HG03460 (cell line): Measurements from ENCODE around the gene RNU6-7.

Experiments
- ATAC-seq: cut with Tn5 transposase; IDR thresholded peaks from one replicate; pipeline ENCODE4 v1.9.1; 2021; ENCODE audit not compliant: unreplicated experiment

RNU6-7 gene

DNA sequence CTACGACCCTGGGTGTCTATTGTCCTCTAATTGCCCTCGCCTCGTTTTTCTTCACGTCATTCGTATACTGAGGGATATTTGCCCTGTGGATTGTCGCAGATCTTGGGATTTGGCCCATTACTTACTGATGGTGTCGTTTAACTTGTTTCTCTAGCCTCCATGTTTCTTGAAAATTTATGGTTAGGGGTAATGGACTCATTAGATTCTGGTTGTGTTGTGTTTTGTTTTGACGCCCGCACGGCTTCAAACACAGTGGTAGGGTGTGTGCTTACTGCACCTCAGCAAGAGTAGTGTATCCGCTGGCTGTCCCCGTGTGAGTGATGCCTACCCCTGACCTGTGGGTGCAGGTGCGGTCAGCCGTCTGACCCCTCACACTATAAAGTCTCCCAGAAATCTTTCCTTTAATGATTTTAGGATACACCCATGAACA, 2.1 kb downstream of the RNU6-7 start:
- ATAC-seq: no peak

DNA sequence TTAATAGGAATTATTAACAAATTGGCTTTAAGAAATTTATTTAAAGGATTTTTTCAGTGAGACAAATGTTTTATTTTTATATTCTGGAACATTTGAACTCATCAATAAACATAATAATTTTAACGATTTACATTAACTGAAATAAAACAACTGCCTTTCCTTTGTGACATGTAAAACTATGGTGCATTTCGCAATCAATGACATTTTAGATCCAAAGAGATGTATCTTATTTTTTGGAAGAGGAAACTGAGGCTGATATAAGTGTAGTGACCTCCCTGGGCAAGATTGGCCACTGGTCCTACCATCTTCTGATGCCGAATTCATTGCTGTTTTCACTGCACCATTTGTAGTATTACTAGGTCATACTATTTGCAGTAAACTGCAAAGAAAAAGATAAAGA, 3.7 kb downstream of the RNU6-7 start:
- ATAC-seq: no peak

- ATAC-seq: no peak
Observed at GRCh38 chr14:32205984-32206383, 4.1 kb downstream of the RNU6-7 start.

DNA sequence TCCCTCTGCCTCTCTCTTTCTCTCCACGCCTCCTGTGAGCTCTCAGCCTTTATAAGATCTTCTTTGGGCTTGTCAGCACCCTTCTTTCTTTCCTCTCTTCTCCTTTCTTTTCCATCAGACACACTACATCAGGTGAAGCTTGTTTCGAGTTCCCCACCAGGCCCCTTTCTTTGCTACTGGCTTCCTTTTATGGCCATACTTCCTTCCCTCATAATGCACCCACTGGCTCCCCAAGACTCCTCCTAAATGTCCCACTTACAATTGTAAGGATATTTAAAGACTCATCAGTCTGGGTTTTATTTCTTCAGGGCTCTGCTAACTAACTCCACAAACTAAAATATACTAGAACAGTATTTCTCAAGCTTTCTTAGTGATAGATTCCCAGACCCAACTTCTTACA, 4.7 kb downstream of the RNU6-7 start:
- ATAC-seq: no peak

- ATAC-seq: no peak
Observed at GRCh38 chr14:32208490-32208889, 6.6 kb downstream of the RNU6-7 start.

- no peak for ATAC-seq
Observed at GRCh38 chr14:32209471-32209870, 7.6 kb downstream of the RNU6-7 start.

DNA sequence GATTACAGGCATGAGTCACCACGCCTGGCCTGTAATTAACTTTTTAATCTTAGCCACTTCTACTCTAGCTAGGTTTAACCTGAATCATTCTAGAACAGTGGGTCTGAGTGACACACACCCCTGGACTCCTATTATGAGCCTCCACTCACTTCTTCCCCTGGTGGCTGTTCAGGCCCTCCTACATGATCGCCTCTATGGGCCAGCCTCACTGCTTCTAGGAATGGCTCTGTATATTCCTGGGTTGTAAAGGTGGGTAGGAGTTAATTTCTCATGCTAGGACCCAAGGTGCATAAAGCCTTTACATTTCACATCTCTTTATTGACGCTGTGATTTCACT, 9.2 kb downstream of the RNU6-7 start:
- ATAC-seq: no peak

- no peak for ATAC-seq
Observed at GRCh38 chr14:32212833-32213232, 11.0 kb downstream of the RNU6-7 start.

DNA sequence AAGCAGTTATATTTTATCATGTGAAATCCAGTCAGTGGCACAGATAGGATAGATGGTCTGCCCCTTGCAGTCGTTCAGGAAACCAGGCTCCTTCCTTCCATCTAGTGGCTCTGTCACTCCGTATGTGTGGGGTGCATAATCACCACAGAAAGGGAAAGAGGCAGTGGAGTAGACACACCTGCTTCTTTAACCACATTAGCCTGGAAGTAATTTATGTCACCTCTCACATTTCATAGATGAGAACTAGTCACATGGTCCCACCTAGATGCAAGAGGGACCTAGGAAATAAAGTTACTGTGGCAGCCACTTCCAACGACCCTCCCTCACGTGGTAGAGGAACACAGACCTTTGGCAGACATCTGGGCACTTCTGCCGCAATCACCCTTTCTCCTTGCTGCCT, 15.5 kb downstream of the RNU6-7 start:
- ATAC-seq: no peak

DNA sequence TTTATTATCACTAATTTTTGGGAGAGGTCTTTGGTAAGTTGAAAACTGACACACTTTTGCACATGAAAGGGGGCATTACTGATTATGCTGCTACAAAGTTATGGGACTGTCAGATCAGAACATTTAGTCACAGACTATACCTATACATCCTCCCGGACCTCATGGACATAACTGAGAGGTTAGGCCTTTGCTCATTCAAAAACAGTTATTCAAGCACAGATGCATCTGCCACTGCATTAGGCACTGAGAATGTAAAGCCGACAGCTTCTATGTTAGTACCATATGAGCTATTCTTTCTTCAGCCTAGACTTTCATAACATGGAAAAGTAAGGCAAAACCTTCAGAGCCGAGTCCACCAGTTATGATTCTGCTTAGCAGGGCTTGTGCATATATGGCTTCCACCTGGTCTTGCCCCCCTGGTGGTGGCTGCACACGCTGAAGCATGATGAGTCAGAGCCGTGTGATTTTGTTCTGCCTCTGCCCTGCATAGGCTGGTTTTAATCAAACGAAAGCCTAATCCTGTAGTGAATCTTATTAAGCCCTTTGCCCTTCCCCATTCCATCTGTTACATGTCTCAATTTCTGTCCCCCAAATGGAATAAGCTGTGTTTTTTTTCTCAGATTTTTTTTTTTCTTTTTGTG, 23.0 kb downstream of the RNU6-7 start:
- ATAC-seq: no peak

DNA sequence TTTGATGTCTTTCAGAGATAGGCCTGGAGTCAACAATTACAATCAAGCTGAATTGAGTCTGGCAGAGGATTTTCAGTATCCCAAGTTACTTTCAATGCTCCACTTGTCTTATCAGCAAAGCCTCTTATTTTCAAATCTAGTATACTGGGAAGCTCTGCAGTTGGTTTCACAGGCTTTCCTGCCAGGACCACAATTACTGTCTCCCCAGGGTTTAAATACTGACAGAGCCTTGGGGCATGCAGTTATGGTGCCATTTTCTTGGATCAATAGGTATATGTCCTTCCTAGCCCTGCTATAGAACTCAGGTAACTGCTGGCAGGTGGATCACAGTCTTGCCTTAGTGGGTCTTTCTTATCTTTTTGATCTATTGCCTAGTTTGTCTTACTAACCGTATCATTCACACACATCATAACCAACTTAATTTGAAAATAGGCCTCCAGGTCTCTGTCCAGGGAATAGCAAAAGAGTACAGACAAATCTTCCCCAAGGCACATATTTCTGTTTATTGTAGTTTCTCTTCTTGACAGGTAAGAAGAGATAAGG, 23.6 kb downstream of the RNU6-7 start:
- ATAC-seq: no peak

- ATAC-seq: no peak
Observed at GRCh38 chr14:32226056-32226455, 24.2 kb downstream of the RNU6-7 start.

GRCh38 chr14:32230181-32230580, 28.3 kb downstream of the RNU6-7 start:
- no peak for ATAC-seq

DNA sequence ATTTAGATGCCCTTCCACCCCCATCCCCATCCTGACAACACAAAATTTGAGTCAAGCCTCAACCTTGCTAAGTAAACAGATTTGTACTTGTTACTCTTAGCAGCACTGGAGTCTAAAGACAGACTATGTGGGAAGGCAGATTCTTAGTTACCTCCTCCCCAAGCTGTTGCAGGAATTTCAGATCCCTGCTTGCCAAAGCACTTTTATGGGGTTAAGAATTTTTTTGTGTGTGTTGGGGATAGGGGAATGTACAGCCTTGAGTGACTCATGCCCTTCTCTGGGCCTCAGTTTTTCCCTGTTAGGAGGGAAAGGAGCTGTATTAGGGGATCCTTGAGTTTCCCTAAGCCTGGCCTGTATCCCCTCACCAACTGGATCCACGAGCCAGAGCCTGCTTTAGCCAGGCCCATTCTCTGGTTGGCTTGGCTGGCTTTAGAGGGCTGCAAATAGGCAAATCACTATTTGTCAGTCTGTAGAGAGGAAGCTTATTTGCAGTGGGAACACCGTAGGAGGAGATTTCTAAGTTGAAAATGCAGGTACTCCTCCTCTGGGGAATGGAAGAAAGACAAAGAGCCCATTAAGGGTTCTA, 28.9 kb downstream of the RNU6-7 start:
- no peak for ATAC-seq

- no peak for ATAC-seq
Observed at GRCh38 chr14:32232481-32232880, 30.6 kb downstream of the RNU6-7 start.

DNA sequence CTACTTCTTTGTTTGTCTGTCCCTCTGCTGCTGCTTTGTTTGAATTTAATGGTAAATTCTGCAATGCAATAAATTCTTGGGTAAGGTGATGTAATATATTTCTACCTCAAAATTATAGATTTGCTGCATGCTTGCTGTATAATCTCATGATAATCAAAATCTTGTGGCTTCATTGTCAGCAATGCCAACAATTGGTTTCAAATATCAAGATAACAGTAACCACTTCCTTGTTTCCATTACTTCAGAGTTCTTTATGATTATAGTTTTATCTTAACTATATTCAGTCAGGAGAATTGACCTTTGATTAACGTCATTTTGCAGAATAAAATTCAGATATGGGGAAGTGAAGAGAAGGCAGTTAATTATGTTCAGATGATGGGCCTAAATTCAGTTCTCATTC, 31.4 kb downstream of the RNU6-7 start:
- no peak for ATAC-seq

DNA sequence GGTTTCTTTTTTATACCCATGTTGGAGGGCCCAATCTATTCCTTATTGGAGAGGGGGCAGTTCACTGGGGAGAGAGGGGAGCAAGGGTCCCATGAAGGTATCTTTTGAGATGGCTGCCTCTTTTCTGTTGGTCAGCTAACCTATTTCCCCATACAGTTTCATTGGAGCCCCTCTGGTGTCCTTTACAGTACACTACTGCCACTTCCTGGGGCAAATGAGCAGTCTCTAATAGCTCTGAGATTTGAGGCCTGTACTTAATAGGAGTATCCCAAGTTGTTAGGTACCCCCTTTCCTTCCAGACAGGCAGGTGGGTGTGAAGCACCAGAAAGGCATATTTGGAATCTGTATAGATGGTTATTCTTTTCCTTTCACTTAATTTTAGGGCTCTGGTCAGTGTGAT, 42.6 kb downstream of the RNU6-7 start:
- no peak for ATAC-seq

DNA sequence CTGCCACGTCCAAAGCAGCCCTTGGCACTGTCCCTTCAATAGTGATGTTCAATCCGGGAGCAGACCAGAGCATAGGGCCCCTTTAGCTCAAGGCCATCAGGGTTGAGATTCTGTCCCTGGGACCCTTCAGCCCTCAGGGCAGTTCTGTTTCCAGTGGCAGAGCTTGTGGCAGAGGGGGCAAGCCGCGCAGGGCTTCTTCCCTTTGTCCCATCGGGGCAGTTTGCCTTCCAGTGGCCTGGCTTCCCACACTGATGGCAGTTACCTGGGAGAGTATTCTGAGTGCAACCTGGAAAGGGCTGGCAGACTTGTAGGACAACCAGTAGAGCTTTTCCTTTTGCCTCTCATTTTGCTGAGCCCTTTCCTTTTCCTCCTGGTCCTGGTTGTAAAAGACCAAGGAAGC, 44.9 kb downstream of the RNU6-7 start:
- no peak for ATAC-seq

- ATAC-seq: no peak
Observed at GRCh38 chr14:32249371-32249770, 47.5 kb downstream of the RNU6-7 start.

- ATAC-seq: no peak
Observed at GRCh38 chr14:32249780-32250179, 47.9 kb downstream of the RNU6-7 start.

DNA sequence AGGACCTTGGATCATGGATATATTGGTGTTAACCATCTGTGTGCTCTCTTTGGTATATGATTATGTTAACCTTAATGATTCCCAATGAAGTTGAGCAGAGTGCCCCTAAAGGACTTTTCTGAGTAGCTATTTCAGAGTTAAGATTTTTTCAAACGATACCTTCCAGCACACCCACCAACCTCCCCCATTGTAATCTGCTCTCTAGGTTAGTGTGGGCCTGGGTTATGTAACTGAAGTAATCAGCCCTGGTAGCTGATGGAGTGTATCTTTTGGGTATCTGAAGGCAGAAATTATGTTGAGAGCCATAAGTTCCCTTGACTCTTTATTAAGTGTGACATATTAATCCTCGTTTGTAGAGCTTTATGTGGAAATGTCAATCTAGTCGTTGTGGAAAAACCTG, 48.8 kb downstream of the RNU6-7 start:
- ATAC-seq: no peak

DNA sequence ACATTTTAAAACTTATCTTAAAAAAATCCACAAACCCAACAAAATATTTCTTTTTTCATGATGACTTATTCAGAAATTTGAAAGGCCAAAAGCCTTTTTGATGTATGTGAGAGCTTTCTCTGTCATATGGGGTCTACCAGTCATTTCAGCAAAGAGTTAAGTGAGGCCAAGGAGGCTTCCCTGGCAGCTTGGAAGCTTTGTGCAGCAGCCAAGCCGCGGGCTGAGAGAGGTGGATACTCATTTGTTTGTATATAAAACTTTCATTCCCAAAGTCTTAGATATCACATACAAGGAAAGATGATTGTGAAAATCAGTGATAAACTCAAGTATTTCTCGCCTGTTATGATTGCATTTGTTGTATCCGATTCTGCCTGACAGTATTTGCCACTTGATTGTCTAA, 49.7 kb downstream of the RNU6-7 start:
- no peak for ATAC-seq
